ENCODE results near the gene OR6C65.

Gene OR6C65

DNA sequence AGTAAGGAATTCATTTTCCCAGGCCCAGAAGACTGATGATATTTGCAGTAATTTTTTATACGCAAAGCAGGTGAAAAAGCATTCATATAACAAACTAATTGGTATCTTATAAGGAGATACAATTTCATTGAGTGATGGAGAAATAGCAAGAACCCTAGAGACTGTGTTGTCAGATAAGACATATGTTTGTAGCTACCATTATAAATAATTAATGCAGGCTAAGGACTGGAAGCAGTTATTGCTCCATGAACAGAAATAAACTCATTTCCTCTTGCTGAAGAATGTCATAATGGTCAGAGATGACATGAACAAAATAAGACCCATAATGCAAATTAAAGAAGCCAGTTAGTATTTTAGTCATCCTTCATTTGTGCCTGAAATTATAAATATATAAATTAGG is 45.0 kb downstream of the OR6C65 start:
- DNase-seq (ENCODE audit: low spot score): no peak
- FAIRE-seq: no peak

GRCh38 chr12:55446326-55446725 is 46.0 kb downstream of the OR6C65 start:
- DNase-seq (ENCODE audit: low spot score): no peak
- no peak for FAIRE-seq

DNA sequence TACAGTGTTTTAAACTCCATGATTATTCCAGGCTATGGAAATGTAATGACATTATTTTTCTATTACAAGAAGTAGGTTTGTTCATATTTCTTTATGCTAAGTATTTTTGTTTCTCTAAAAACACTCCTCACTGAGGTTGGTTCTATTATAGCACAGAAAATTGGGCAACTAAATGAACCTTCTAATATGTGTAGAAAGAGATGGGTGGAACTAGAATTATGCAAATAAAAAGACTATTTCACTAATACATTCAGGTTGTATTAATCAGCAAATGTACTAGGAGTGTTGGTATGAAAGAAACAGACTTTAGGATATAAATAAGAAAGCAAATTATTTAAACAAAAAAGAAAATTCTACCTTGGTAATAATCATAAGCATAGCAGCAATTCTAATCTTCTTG is 48.5 kb downstream of the OR6C65 start:
- no peak for DNase-seq (ENCODE audit: low spot score)
- FAIRE-seq: no peak
